Mesendoderm (in vitro differentiated cells): ENCODE measurements around the gene TWIST2.

Experiments
- DNase-seq: peaks from one replicate; pipeline ENCODE4 v3.0.0; 2013
- H2AK5ac ChIP-seq: 2 replicates; pipeline ENCODE4 v1.6.1; 2013; ENCODE audit warnings: low read length, inconsistent platforms
- H2BK120ac ChIP-seq: 2 replicates; pipeline ENCODE4 v1.6.1; 2013; ENCODE audit warnings: low read depth, mild to moderate bottlenecking, low read length, moderate library complexity, mixed read lengths
- H2BK15ac ChIP-seq: replicated peaks from 2 replicates; pipeline ENCODE4 v1.6.1; 2013; ENCODE audit warnings: low read depth, mild to moderate bottlenecking, moderate library complexity
- H2BK5ac ChIP-seq: 2 replicates; pipeline ENCODE4 v1.6.1; 2013; ENCODE audit warnings: low read length, inconsistent platforms
- H3K18ac ChIP-seq: 2 replicates; pipeline ENCODE4 v1.6.1; 2013; ENCODE audit warnings: mild to moderate bottlenecking, low read length, mixed read lengths
- H3K23ac ChIP-seq: one replicate; pipeline ENCODE4 v1.6.1; 2013; ENCODE audit warnings: low read length
- H3K27ac ChIP-seq: 2 replicates; pipeline ENCODE4 v1.5.1; 2013; ENCODE audit warnings: low read depth, mild to moderate bottlenecking, inconsistent platforms, low read length, moderate library complexity
- H3K27me3 ChIP-seq: 2 replicates; pipeline ENCODE4 v1.6.1; 2013; ENCODE audit warnings: low read length, control low read depth, mild to moderate bottlenecking, inconsistent platforms; ENCODE audit not compliant: insufficient read depth, poor library complexity
- H3K36me3 ChIP-seq: 2 replicates; pipeline ENCODE4 v1.6.1; 2013; ENCODE audit warnings: low read length, inconsistent platforms; ENCODE audit not compliant: control insufficient read depth, insufficient read depth
- H3K4ac ChIP-seq: one replicate; pipeline ENCODE4 v1.6.1; 2013; ENCODE audit warnings: low read depth, mild to moderate bottlenecking, low read length, moderate library complexity
- H3K4me1 ChIP-seq: 2 replicates; pipeline ENCODE4 v1.6.1; 2013; ENCODE audit warnings: low read depth, low read length, inconsistent platforms; ENCODE audit not compliant: control insufficient read depth
- H3K4me2 ChIP-seq: 2 replicates; pipeline ENCODE4 v1.6.1; 2013; ENCODE audit warnings: low read length
- H3K4me3 ChIP-seq: 2 replicates; pipeline ENCODE4 v1.5.1; 2013; ENCODE audit warnings: mild to moderate bottlenecking, low read length
- H3K56ac ChIP-seq: one replicate; pipeline ENCODE4 v1.6.1; 2013; ENCODE audit warnings: low read length
- H3K79me1 ChIP-seq: 2 replicates; pipeline ENCODE4 v1.6.1; 2013; ENCODE audit warnings: low read length, inconsistent platforms
- H3K79me2 ChIP-seq: 2 replicates; pipeline ENCODE4 v1.6.1; 2013; ENCODE audit warnings: mild to moderate bottlenecking, low read length; ENCODE audit not compliant: control insufficient read depth, insufficient read depth
- H3K9ac ChIP-seq: 2 replicates; pipeline ENCODE4 v1.6.1; 2013; ENCODE audit warnings: low read length, inconsistent platforms
- H4K5ac ChIP-seq: one replicate; pipeline ENCODE4 v1.6.1; 2013; ENCODE audit warnings: low read length
- H4K8ac ChIP-seq: one replicate; pipeline ENCODE4 v1.6.1; 2013; ENCODE audit warnings: low read depth, mild to moderate bottlenecking, control low read depth, low read length, moderate library complexity
- WGBS: extraction: QIAGEN DNeasy Blood & Tissue Kit; methylation state at CpG from one replicate; pipeline ENCODE4 v1.1.7; 2013; ENCODE audit warnings: low lambda C conversion rate, missing lambda C conversion rate; ENCODE audit not compliant: insufficient coverage; ENCODE audit errors: extremely low coverage; 5-methylcytosine and 5-hydroxymethylcytosine counted together

The TWIST2 gene

DNA sequence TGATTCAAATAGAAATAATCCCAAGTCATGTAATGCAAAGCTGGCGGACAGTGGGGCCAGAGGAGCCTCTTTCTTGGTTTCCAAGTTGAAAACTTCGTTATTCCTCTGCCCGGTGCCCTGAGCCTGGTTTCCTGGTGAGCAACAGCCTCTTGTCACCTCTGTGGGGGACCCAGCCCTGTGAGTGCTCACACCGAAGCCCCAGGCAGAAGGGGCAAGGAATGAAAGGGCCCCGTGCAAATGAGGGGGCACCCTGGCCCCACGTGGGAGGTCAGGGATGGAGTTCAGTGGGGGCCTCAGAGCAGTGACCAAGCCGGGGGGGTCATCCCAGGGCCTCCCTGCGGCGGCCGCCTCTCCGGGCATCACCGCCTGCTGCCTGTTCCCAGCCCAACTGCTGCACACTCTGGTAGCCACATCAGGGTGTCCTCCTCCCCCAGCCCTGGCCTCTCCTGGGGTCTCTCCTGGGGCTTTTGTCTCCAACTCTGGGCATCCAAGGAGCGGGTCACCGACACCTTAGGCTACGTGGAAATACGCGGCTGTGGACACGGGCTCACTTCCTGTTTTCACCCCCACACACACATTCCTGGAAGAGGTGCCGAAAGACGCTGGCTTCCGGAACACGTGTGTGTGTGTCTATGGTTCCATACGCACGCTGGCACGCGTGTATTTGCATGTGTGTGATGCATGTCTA, 64.5 kb downstream of the TWIST2 start:
- Histone ChIP-seq H3K79me2 (no peaks in the 10 kb centered on the region), H3K56ac (no peak overlapping the region), H2BK5ac (no peak overlapping the region), H3K27ac (no peak overlapping the region), H3K18ac (no peak overlapping the region), H3K4ac (no peak overlapping the region), H4K8ac (no peak overlapping the region), H3K79me1 (no peaks in the 10 kb centered on the region), H3K4me1 (peaks cover 2% of the 10 kb centered on the region), H3K4me2 (no peak overlapping the region), H3K36me3 (no peaks in the 10 kb centered on the region), H3K9ac (no peak overlapping the region), H2AK5ac (no peak overlapping the region), H2BK120ac (no peak overlapping the region), H3K4me3 (no peak overlapping the region), H3K23ac (no peak overlapping the region), H4K5ac (no peak overlapping the region), H3K27me3 (no peaks in the 10 kb centered on the region), H2BK15ac (no peak overlapping the region)
- no CpG with 5 or more reads among the region's 26 CpGs for WGBS
- no peak for DNase-seq

- no peak overlapping the region for H3K56ac ChIP-seq
- H3K4me3 ChIP-seq = no peak overlapping the region
- no peak overlapping the region for H3K27ac ChIP-seq
- no CpG with 5 or more reads among the region's 20 CpGs for WGBS
- no peak overlapping the region for H2BK15ac ChIP-seq
- H2BK120ac ChIP-seq = no peak overlapping the region
- no peak overlapping the region for H3K4me2 ChIP-seq
- no peak overlapping the region for H4K5ac ChIP-seq
- no peak for DNase-seq
- H4K8ac ChIP-seq = no peak overlapping the region
- H2BK5ac ChIP-seq = no peak overlapping the region
- no peaks in the 10 kb centered on the region for H3K79me1 ChIP-seq
- H3K9ac ChIP-seq = no peak overlapping the region
- H3K36me3 ChIP-seq = no peaks in the 10 kb centered on the region
- H3K79me2 ChIP-seq = no peaks in the 10 kb centered on the region
- peaks cover 2% of the 10 kb centered on the region for H3K4me1 ChIP-seq
- no peak overlapping the region for H3K4ac ChIP-seq
- no peak overlapping the region for H3K23ac ChIP-seq
- H3K18ac ChIP-seq = no peak overlapping the region
- no peak overlapping the region for H2AK5ac ChIP-seq
- H3K27me3 ChIP-seq = no peaks in the 10 kb centered on the region
Measured at GRCh38 chr2:238912916-238913875, 65.3 kb downstream of the TWIST2 start.

DNA sequence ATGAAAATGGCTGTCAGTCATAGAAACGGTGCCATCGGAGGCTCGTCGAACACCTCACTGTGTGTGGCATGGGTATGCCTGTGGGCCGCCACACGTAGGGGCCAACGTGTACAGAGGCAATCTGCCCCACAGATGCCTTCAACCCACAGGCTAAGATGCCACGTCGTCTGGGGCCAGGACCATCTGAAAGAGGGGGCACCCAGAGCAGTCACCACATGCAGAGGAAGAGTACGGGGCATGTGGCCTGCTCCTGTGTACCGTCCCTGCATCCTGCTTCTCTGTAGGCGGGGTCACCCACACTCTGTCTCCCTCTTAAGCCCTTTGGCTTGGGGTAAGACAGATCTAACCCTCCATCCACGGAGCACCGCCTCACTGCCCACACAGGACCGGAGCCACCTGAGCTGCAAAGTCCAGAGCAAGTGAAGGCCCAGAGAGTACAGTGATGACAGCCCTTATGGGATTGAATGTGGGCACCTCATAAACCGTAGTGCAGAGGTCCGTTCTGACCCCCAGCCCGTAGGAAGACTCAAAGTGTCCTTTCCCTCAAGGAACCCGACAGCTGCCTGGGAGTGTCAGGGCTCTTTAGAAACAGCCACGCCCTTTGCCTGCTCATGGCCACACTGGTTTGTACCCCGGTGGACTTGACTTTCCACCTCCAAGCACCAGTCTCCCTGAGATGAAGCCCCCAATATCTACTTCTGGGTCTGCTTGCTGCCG, 66.2 kb downstream of the TWIST2 start:
- Histone ChIP-seq H3K79me2 (no peaks in the 10 kb centered on the region), H4K8ac (no peak overlapping the region), H3K9ac (no peak overlapping the region), H2BK15ac (no peak overlapping the region), H3K4me2 (no peak overlapping the region), H3K4me1 (peaks cover 2% of the 10 kb centered on the region), H3K27ac (no peak overlapping the region), H3K27me3 (no peaks in the 10 kb centered on the region), H4K5ac (no peak overlapping the region), H2BK120ac (no peak overlapping the region), H3K18ac (no peak overlapping the region), H3K23ac (no peak overlapping the region), H3K36me3 (no peaks in the 10 kb centered on the region), H2BK5ac (no peak overlapping the region), H3K4ac (no peak overlapping the region), H3K79me1 (no peaks in the 10 kb centered on the region), H3K4me3 (no peak overlapping the region), H3K56ac (no peak overlapping the region), H2AK5ac (no peak overlapping the region)
- WGBS = no CpG with 5 or more reads among the region's 22 CpGs
- DNase-seq = no peak

- Histone ChIP-seq H3K4me2 (no peak overlapping the region), H3K79me2 (no peaks in the 10 kb centered on the region), H4K8ac (no peak overlapping the region), H3K56ac (no peak overlapping the region), H3K79me1 (no peaks in the 10 kb centered on the region), H4K5ac (no peak overlapping the region), H3K36me3 (no peaks in the 10 kb centered on the region), H2BK120ac (no peak overlapping the region), H3K18ac (no peak overlapping the region), H2BK5ac (no peak overlapping the region), H3K4ac (no peak overlapping the region), H3K23ac (no peak overlapping the region), H2BK15ac (no peak overlapping the region), H3K27ac (no peak overlapping the region), H3K4me3 (no peak overlapping the region), H3K4me1 (peaks cover 2% of the 10 kb centered on the region), H3K27me3 (no peaks in the 10 kb centered on the region), H3K9ac (no peak overlapping the region), H2AK5ac (no peak overlapping the region)
- no CpG with 5 or more reads among the region's 11 CpGs for WGBS
- no peak for DNase-seq
Measured at GRCh38 chr2:238914648-238915015, 66.7 kb downstream of the TWIST2 start.

DNA sequence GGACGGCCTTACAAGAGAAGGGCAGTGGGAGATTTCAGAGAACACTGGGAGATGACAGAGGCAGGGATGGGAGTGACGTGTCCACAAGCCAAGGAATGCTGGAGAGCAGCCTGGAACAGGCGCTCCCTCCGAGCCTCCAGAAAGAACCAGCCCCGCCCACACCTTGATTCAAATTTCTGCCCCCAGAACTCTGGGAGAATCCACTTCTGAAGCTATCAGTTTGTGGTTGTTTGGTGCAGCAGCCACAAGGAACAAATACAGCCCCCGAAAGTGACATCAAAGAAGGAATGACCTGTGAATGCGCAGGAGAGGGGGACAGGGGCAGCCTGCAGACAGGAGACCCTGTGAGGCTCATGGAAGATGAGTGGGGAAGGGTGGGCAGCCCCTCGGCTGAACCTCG, 67.3 kb downstream of the TWIST2 start:
- H3K18ac ChIP-seq = no peak overlapping the region
- H2BK5ac ChIP-seq = no peak overlapping the region
- no peaks in the 10 kb centered on the region for H3K36me3 ChIP-seq
- H3K27ac ChIP-seq = no peak overlapping the region
- H3K9ac ChIP-seq = no peak overlapping the region
- H3K4me2 ChIP-seq = no peak overlapping the region
- no peak overlapping the region for H2BK120ac ChIP-seq
- no peaks in the 10 kb centered on the region for H3K27me3 ChIP-seq
- no peak overlapping the region for H3K56ac ChIP-seq
- H3K4me3 ChIP-seq = no peak overlapping the region
- no peak for DNase-seq
- no peak overlapping the region for H3K23ac ChIP-seq
- no CpG with 5 or more reads among the region's 9 CpGs for WGBS
- H3K4me1 ChIP-seq = peaks cover 2% of the 10 kb centered on the region
- H4K8ac ChIP-seq = no peak overlapping the region
- H3K79me1 ChIP-seq = no peaks in the 10 kb centered on the region
- no peak overlapping the region for H4K5ac ChIP-seq
- no peak overlapping the region for H2BK15ac ChIP-seq
- no peaks in the 10 kb centered on the region for H3K79me2 ChIP-seq
- H3K4ac ChIP-seq = no peak overlapping the region
- H2AK5ac ChIP-seq = no peak overlapping the region
